ENCODE measurements around the gene AMHR2. TPM values are rescaled to one million over a fixed set of nuclear protein-coding genes. Genes with fewer than 3 reads are reported as not detected.
"Not testable (repeated sequence)": the region's sequence is repeated elsewhere in the genome, so short reads cannot be mapped to it uniquely, and the experiment has no call there.

AMHR2 gene
- total RNA-seq, 1 donor from 2014 or later: not detected

- peak; percentile 100 for DNase-seq (ENCODE audit: low spot score)
- Histone ChIP-seq H3F3A (ENCODE audit: low read depth) (peaks cover 16% of the 10 kb centered on the region), H4K20me1 (ENCODE audit: low read depth) (peaks cover 3% of the 10 kb centered on the region), H3K9ac (peak within 1 kb of the TSS; percentile 23), H3K4me2 (peak within 1 kb of the TSS; percentile 82), H3K9me3 (ENCODE audit: low read depth) (no peaks in the 10 kb centered on the region), H3K4me1 (peaks cover 15% of the 10 kb centered on the region), H3K27me3 (no peaks in the 10 kb centered on the region), H3K36me3 (peaks cover 6% of the 10 kb centered on the region), H2AFZ (replicated peaks) (peak within 1 kb of the TSS; percentile 82), H3K4me3 (peak within 1 kb of the TSS; percentile 68), H3K79me2 (ENCODE audit: low read depth) (peaks cover 14% of the 10 kb centered on the region), H3K27ac (peak within 1 kb of the TSS; percentile 10)
- no peaks in the 10 kb centered on the region for H3K9me3 Mint-ChIP-seq
- H3K36me3 Mint-ChIP-seq: peaks cover 8% of the 10 kb centered on the region
- peak within 1 kb of the TSS; percentile 95 for H3K4me3 Mint-ChIP-seq
- peak within 1 kb of the TSS; percentile 96 for H3K27ac Mint-ChIP-seq
- TF ChIP-seq EZH2 (IDR thresholded peaks at IDR 0.05) (no peak), CTCF (IDR thresholded peaks at IDR 0.05) (no peak), EZH2phosphoT487 (IDR thresholded peaks at IDR 0.05) (no peak)
- peaks cover 27% of the 10 kb centered on the region for H3K4me1 Mint-ChIP-seq
- peaks cover 2% of the 10 kb centered on the region for H3K27me3 Mint-ChIP-seq (ENCODE audit: insufficient read depth, low read depth)
Observed at GRCh38 chr12:53441040-53441833, 17.6 kb downstream of the AMHR2 start, which contains the start of gene PRR13. Gene PRR13 (plus strand): TSS chr12:53441734. CDS start chr12:53442715, 981 bp downstream.

- Mint-ChIP-seq H3K36me3 (peaks cover 12% of the 10 kb centered on the region), H3K9me3 (no peaks in the 10 kb centered on the region), H3K27ac (no peak overlapping the region), H3K4me1 (peaks cover 23% of the 10 kb centered on the region), H3K27me3 (ENCODE audit: insufficient read depth, low read depth) (peaks cover 2% of the 10 kb centered on the region), H3K4me3 (no peak overlapping the region)
- Histone ChIP-seq H3K27ac (no peak overlapping the region), H3K4me3 (no peak overlapping the region), H4K20me1 (ENCODE audit: low read depth) (peaks cover 3% of the 10 kb centered on the region), H3K4me1 (peaks cover 12% of the 10 kb centered on the region), H3K27me3 (no peaks in the 10 kb centered on the region), H3K79me2 (ENCODE audit: low read depth) (peaks cover 14% of the 10 kb centered on the region), H3F3A (ENCODE audit: low read depth) (peaks cover 16% of the 10 kb centered on the region), H3K36me3 (peaks cover 6% of the 10 kb centered on the region), H2AFZ (replicated peaks) (no peak overlapping the region), H3K4me2 (no peak overlapping the region), H3K9ac (no peak overlapping the region), H3K9me3 (ENCODE audit: low read depth) (no peaks in the 10 kb centered on the region)
- DNase-seq (ENCODE audit: low spot score): no peak
- no peak for TF ChIP-seq EZH2 (IDR thresholded peaks at IDR 0.05)
- no peak for TF ChIP-seq CTCF (IDR thresholded peaks at IDR 0.05)
- TF ChIP-seq EZH2phosphoT487 (IDR thresholded peaks at IDR 0.05): no peak
Observed at GRCh38 chr12:53443955-53444354, 20.3 kb downstream of the AMHR2 start.

- not testable (repeated sequence) for H2AFZ ChIP-seq (replicated peaks); H3K27me3 ChIP-seq; H4K20me1 ChIP-seq (ENCODE audit: low read depth); H3K4me3 ChIP-seq; H3K27ac Mint-ChIP-seq; H3K36me3 ChIP-seq; H3K27me3 Mint-ChIP-seq (ENCODE audit: insufficient read depth, low read depth); H3K27ac ChIP-seq; H3K9me3 Mint-ChIP-seq; H3K4me2 ChIP-seq; DNase-seq (ENCODE audit: low spot score); H3K4me3 Mint-ChIP-seq; H3K9me3 ChIP-seq (ENCODE audit: low read depth); H3K9ac ChIP-seq
- Mint-ChIP-seq H3K4me1 (peaks cover 21% of the 10 kb centered on the region), H3K36me3 (peaks cover 12% of the 10 kb centered on the region)
- H3K4me1 ChIP-seq: peaks cover 12% of the 10 kb centered on the region
- peaks cover 16% of the 10 kb centered on the region for H3F3A ChIP-seq (ENCODE audit: low read depth)
- H3K79me2 ChIP-seq (ENCODE audit: low read depth): peaks cover 14% of the 10 kb centered on the region
Observed at GRCh38 chr12:53444593-53445325, 21.1 kb downstream of the AMHR2 start.

Measured in neural progenitor cell (in vitro differentiated cells).